ENCODE results near the gene STK11.
A peak's percentile ranks its signal among the peaks of the same experiment; 100 is the strongest.

STK11 gene

GRCh38 chr19:1234051-1234954, 28.7 kb downstream of the STK11 start:
- DNase-seq (ENCODE audit: low read depth, low spot score), result no peak
- no peak overlapping the region for H3K27ac ChIP-seq

- no peak overlapping the region for H3K27ac ChIP-seq
- DNase-seq (ENCODE audit: low read depth, low spot score), result no peak
These were observed 29.4 kb downstream of the STK11 start for GRCh38 chr19:1234955-1235380.

- no peak for DNase-seq (ENCODE audit: low read depth, low spot score)
These were observed 30.3 kb downstream of the STK11 start for GRCh38 chr19:1235625-1236538.

GRCh38 chr19:1236576-1236975, 31.0 kb downstream of the STK11 start:
- H3K27ac ChIP-seq, result no peak overlapping the region
- DNase-seq (ENCODE audit: low read depth, low spot score), result no peak

More at GRCh38 chr19:1235625-1236538, 30.3 kb downstream of the STK11 start:
- H3K27ac ChIP-seq, result no peak overlapping the region

- no peak for DNase-seq (ENCODE audit: low read depth, low spot score)
- H3K27ac ChIP-seq, result peak overlapping the region; percentile 22
These were observed 31.6 kb downstream of the STK11 start for GRCh38 chr19:1237027-1237659.

- peak within 1 kb of the TSS; percentile 22 for H3K27ac ChIP-seq
These were observed 32.3 kb downstream of the STK11 start, which contains the start of gene CBARP for GRCh38 chr19:1237754-1238368. Gene CBARP, minus strand, starts transcription at chr19:1238005. Its CDS starts 1,905 bp downstream, at chr19:1236100.

GRCh38 chr19:1238369-1239303, 33.1 kb downstream of the STK11 start:
- DNase-seq (ENCODE audit: low read depth, low spot score), result no peak
- H3K27ac ChIP-seq, result no peak overlapping the region

More at GRCh38 chr19:1237754-1238368, 32.3 kb downstream of the STK11 start, which contains the start of gene CBARP:
- no peak for DNase-seq (ENCODE audit: low read depth, low spot score)

- no peak for DNase-seq (ENCODE audit: low read depth, low spot score)
- no peak overlapping the region for H3K27ac ChIP-seq
These were observed 33.8 kb downstream of the STK11 start for GRCh38 chr19:1239420-1239795.

- H3K27ac ChIP-seq, result no peak overlapping the region
- DNase-seq (ENCODE audit: low read depth, low spot score), result no peak
These were observed 34.5 kb downstream of the STK11 start for GRCh38 chr19:1239796-1240737.

GRCh38 chr19:1240925-1241324, 35.3 kb downstream of the STK11 start:
- peak overlapping the region; percentile 59 for H3K27ac ChIP-seq
- DNase-seq (ENCODE audit: low read depth, low spot score), result no peak

GRCh38 chr19:1241417-1242095, 36.0 kb downstream of the STK11 start, which contains the start of gene ATP5F1D:
Gene ATP5F1D, plus strand, starts transcription at chr19:1241751. Its CDS starts 100 bp downstream, at chr19:1241851.
- peak within 1 kb of the TSS; percentile 59 for H3K27ac ChIP-seq
- no peak for DNase-seq (ENCODE audit: low read depth, low spot score)

GRCh38 chr19:1243768-1244692, 38.5 kb downstream of the STK11 start:
- no peak for DNase-seq (ENCODE audit: low read depth, low spot score)
- H3K27ac ChIP-seq, result peak overlapping the region; percentile 99

- DNase-seq (ENCODE audit: low read depth, low spot score), result no peak
- H3K27ac ChIP-seq, result peak overlapping the region; percentile 99
These were observed 39.3 kb downstream of the STK11 start for GRCh38 chr19:1244693-1245451.

GRCh38 chr19:1245494-1246264, 40.1 kb downstream of the STK11 start:
- DNase-seq (ENCODE audit: low read depth, low spot score), result no peak
- H3K27ac ChIP-seq, result peak overlapping the region; percentile 99
